Body of pancreas (tissue), 4 donors: ENCODE data around the gene IFNAR1.

Source experiments
- CTCF ChIP-seq, 7 experiments: fragments of 450-650 bp in 4 of 7; fragments of 200-600 bp in 3 of 7; sonication (generic) in 3 of 7; IDR thresholded peaks; one replicate each; pipeline ENCODE4 v1.5.1; 2016 to 2019; ENCODE audit warnings: antibody characterized with exemption in 7 of 7
- POLR2A ChIP-seq, 3 donors: fragments of 450-650 bp; IDR thresholded peaks; one replicate each; pipeline ENCODE4 v1.6.1; 2016; ENCODE audit warnings: antibody characterized with exemption in 3 of 3, mild to moderate bottlenecking in 2 of 3

GRCh38 chr21:33386222-33386784, 61.5 kb downstream of the IFNAR1 start:
- TF ChIP-seq CTCF (IDR thresholded peaks at IDR 0.05): no peak
- TF ChIP-seq POLR2A (IDR thresholded peaks at IDR 0.05): no peak
